Measurements from ENCODE around the gene MDGA2.

DNA sequence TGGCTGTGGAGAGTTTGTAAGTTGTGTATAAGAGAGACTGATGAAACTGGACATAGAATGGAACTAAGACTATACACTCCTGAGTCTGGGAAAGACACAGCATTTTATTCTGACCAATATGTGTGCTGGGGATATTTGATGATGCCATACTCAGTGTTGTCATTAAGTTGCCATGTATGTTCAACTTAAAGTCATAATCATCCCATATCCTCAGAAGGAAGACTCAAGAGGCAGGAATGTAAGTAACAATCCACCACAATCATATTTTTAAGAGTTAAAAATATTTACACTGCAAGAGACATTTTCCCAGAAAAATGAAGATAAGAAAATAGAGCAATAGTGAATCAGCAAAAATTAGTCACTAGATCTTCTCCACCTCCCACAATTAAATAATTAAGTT, 120.1 kb downstream of the MDGA2 start:
- TF ChIP-seq, protein P1, sequence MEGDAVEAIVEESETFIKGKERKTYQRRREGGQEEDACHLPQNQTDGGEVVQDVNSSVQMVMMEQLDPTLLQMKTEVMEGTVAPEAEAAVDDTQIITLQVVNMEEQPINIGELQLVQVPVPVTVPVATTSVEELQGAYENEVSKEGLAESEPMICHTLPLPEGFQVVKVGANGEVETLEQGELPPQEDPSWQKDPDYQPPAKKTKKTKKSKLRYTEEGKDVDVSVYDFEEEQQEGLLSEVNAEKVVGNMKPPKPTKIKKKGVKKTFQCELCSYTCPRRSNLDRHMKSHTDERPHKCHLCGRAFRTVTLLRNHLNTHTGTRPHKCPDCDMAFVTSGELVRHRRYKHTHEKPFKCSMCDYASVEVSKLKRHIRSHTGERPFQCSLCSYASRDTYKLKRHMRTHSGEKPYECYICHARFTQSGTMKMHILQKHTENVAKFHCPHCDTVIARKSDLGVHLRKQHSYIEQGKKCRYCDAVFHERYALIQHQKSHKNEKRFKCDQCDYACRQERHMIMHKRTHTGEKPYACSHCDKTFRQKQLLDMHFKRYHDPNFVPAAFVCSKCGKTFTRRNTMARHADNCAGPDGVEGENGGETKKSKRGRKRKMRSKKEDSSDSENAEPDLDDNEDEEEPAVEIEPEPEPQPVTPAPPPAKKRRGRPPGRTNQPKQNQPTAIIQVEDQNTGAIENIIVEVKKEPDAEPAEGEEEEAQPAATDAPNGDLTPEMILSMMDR (IDR thresholded peaks at IDR 0.05), result no peak
- no peak for TF ChIP-seq POLR2A (IDR thresholded peaks at IDR 0.05)

All from uterus (tissue), 2 donors.